ENCODE data around the gene AP4S1.
"Not testable (repeated sequence)": the region's sequence is repeated elsewhere in the genome, so short reads cannot be mapped to it uniquely, and the experiment has no call there.

The AP4S1 gene

DNA sequence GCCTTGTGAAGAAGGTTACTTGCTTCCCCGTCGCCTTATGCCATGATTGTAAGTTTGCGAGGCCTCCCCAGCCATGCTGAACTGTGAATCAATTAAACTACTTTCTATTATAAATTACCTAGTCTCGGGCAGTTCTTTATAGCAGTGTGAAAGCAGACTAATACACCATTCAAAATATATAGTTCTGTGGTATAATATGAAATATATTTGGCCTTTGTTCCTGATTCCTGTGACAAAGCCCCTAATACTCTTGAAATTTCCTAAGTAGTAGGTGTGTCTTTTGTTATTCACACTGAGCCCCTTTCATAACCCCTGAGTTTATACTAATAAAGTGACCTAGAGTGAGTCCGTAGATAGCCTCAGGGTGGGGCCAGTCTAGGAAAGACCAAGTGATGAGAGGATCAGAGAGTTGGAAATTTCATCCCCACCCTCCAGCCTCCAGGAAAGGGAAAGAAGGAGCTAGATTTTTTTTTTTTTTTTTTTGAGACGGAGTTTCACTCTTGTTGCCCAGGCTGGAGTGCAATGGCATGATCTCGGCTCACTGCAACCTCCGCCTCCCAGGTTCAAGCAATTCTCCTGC, 20.1 kb downstream of the AP4S1 start:
- DNase-seq, result no peak

DNA sequence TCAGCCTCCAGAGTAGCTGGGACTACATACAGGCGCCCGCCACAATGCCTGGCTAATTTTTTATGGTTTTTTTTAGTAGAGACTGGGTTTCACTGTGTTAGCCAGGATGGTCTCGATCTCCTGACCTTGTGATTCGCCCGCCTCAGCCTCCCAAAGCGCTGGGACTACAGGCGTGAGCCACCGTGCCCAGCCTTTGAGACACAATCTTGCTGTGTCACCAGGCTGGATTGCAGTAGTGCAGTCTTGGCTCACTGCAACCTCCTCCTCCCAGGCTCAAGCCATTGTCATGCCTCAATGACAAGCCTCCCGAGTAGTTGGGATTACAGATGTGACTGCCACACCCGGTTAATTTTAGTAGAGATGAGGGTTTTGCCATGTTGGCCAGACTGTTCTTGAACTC, 22.1 kb downstream of the AP4S1 start:
- no peak for DNase-seq

GRCh38 chr14:31051023-31051422, 25.6 kb downstream of the AP4S1 start:
- no peak for DNase-seq

GRCh38 chr14:31051511-31051910, 26.1 kb downstream of the AP4S1 start:
- DNase-seq, result no peak

- DNase-seq, result not testable (repeated sequence)
Measured at GRCh38 chr14:31052905-31053586, 27.6 kb downstream of the AP4S1 start.

- no peak for DNase-seq
Measured at GRCh38 chr14:31057035-31057434, 31.6 kb downstream of the AP4S1 start.

DNA sequence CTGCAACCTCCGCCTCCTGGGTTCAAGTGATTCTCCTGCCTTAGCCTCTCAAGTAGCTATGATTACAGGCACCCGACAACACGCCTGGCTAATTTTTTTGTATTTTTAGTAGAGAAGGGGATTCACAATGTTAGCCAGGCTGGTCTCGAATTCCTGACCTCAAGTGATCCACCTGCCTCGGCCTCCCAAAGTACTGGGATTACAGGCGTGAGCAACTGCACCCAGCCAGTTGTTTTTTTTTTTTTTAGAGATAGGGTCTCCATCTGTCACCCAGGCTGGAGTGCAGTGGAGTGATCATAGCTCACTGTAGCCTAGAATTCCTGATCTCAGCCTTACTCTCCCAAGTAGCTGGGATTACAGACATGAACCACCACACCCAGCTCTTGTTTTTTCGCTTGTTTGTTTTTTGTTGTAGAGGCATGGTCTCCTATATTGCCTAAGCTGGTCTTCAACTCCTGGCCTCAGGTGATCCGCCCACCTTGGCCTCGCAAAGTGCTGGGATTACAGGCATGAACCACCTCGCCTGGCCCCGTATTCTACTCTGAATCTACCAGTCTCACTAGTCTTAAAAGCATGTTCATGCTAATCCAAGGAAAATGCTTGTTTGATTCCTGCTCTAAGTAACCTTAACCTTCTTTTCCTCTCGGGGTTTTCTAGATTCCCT, 32.4 kb downstream of the AP4S1 start:
- no peak for DNase-seq

GRCh38 chr14:31059152-31059924, 33.9 kb downstream of the AP4S1 start:
- DNase-seq, result no peak

GRCh38 chr14:31060253-31060875, 34.9 kb downstream of the AP4S1 start:
- no peak for DNase-seq

- DNase-seq, result not testable (repeated sequence)
Measured at GRCh38 chr14:31062908-31063307, 37.5 kb downstream of the AP4S1 start.

- no peak for DNase-seq
Measured at GRCh38 chr14:31068235-31068634, 42.8 kb downstream of the AP4S1 start.

DNA sequence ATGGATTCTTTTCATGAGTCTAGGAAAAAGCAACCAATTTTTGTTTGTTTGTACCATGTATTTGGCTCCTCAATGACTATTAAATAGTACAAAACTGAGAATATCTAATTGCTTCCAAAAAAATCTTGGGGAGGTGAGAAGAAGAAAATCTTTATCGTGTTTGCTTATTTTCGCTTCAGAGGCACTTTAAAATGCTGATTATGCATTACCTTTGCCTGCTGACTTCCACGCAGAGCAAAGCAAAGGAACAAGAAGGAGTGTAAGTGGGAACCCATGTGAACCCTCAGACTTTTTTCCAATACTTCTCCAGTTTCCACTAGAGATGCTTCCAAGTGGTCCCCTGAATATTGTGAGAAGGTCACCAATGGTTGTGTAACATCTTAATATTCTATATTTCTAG, 43.9 kb downstream of the AP4S1 start:
- no peak for DNase-seq

DNA sequence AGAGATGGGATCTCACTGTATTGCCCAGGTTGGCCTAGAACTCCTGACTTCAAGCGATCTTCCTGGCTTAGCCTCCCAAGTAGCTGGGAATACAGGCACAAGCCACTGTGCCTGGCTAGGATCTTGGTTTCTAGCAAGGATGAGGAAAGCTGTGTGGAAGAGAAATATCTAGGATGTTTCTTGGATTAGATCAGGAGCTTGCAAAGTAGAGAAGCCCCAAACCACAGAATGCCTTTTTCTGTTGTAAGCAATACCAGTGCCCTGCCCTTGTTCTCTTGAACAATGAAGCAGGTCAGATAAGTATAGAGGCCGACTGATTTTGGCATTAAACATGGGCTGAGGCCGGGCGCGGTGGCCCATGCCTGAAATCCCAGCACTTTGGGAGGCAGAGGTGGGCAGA, 45.0 kb downstream of the AP4S1 start:
- no peak for DNase-seq

DNA sequence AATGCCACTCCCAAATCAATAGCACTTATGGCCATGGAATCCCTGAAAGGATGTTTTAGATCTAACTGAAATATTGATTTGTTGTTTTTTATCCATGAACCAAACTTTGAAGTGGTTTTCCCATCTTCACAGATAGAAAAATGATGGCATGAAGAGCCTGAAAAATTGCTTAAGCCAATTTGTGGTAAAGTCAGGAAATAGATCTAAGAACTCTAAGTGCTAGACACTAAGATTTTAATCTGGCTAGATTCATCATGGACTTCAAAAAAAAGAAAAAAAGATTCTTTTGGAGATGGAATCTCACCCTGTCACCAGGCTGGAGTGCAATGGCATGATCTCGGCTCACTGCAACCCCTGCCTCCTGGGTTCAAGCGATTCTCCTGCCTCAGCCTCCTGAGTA, 45.7 kb downstream of the AP4S1 start:
- DNase-seq, result no peak

GRCh38 chr14:31075144-31075543, 49.7 kb downstream of the AP4S1 start:
- DNase-seq, result no peak

DNA sequence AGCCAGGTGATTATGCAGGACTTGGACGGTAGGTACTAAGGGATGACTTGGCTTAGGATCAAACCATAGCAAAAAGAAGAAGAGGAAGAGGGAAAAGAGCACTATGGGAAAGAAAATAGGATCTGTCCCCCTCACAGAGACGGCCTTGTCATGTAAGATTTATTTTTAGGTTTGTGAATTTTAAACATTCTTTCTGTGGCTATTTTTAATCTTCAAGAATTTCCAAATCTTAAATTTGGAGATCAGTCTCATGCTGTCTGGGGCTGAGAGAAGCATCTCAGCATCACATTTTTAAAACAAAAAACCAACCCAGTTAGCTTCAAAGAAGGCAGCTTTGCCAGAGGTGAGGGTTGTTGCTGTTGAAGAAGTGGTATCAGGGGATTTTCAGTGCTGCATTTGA, 53.3 kb downstream of the AP4S1 start:
- DNase-seq, result no peak

DNA sequence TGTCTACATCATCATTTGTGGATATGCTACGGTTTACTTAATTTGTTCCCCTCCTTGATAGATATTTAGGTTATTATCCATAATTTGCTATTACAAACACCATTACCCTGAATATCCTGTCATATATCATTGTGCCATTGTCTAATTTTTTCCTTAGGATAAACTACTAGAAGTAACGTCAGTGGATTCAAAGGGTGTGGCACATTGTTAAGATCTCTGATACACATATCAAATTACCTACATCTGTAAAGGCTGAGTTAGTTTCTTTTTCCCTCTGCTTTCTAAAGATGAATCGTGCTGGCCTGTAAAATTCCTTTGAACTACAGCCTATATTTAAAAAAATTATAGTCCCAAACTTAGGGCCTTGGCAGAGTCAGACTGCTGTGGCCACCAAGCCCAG, 54.6 kb downstream of the AP4S1 start:
- DNase-seq, result no peak

GRCh38 chr14:31080484-31080883, 55.0 kb downstream of the AP4S1 start:
- DNase-seq, result no peak

- no peak for DNase-seq
Measured at GRCh38 chr14:31083781-31084180, 58.3 kb downstream of the AP4S1 start.

DNA sequence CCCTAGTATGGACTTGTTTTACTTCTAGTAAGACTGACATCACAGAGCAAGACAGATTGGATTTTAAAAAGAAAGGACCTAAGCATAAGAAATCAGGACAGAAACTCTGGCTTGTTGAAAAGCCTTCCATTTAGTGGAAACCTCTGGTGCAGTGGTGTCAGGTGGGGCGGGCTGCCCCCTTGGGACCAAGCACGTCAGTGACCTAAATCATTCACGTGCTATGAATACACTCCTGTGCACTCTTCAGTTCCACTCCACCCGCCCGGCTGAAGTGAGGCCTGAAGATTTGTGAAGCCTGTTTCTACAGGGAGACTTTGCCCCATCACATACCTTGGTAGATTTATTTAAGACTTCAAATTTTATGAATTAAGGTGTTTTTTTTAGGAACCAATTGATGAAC, 58.9 kb downstream of the AP4S1 start:
- DNase-seq, result no peak

- no peak for DNase-seq
Measured at GRCh38 chr14:31085027-31085426, 59.6 kb downstream of the AP4S1 start.

GRCh38 chr14:31086466-31086865, 61.0 kb downstream of the AP4S1 start:
- not testable (repeated sequence) for DNase-seq
